ENCODE results near the gene EDAR.

EDAR gene

GRCh38 chr2:108972663-108973062 is 16.4 kb downstream of the EDAR start:
- no peaks in the 10 kb centered on the region for H3K27me3 ChIP-seq (ENCODE audit: control insufficient read depth, insufficient read depth, low read length)
- no peak overlapping the region for H3K27ac ChIP-seq (ENCODE audit: low read depth, low read length)
- no peak overlapping the region for H3K9ac ChIP-seq (ENCODE audit: low read length)
- no peaks in the 10 kb centered on the region for H3K36me3 ChIP-seq (ENCODE audit: control insufficient read depth, insufficient read depth, low read length)
- no peaks in the 10 kb centered on the region for H3K4me1 ChIP-seq (ENCODE audit: control insufficient read depth, insufficient read depth, low read length)
- no peak overlapping the region for H3K4me3 ChIP-seq (ENCODE audit: low read length)

- no peaks in the 10 kb centered on the region for H3K4me1 ChIP-seq (ENCODE audit: control insufficient read depth, insufficient read depth, low read length)
- H3K4me3 ChIP-seq (ENCODE audit: low read length) = no peak overlapping the region
- no peak overlapping the region for H3K27ac ChIP-seq (ENCODE audit: low read depth, low read length)
Measured at GRCh38 chr2:108971661-108972566, 17.1 kb downstream of the EDAR start.

GRCh38 chr2:108970369-108970768 is 18.7 kb downstream of the EDAR start:
- no peak overlapping the region for H3K27ac ChIP-seq (ENCODE audit: low read depth, low read length)
- H3K27me3 ChIP-seq (ENCODE audit: control insufficient read depth, insufficient read depth, low read length) = no peaks in the 10 kb centered on the region
- H3K9ac ChIP-seq (ENCODE audit: low read length) = no peak overlapping the region

More at GRCh38 chr2:108971661-108972566, 17.1 kb downstream of the EDAR start:
- Histone ChIP-seq H3K27me3 (ENCODE audit: control insufficient read depth, insufficient read depth, low read length) (no peaks in the 10 kb centered on the region), H3K36me3 (ENCODE audit: control insufficient read depth, insufficient read depth, low read length) (no peaks in the 10 kb centered on the region), H3K9ac (ENCODE audit: low read length) (no peak overlapping the region)

GRCh38 chr2:108969856-108970255 is 19.2 kb downstream of the EDAR start:
- H3K4me3 ChIP-seq (ENCODE audit: low read length) = no peak overlapping the region
- H3K4me1 ChIP-seq (ENCODE audit: control insufficient read depth, insufficient read depth, low read length) = no peaks in the 10 kb centered on the region

More at GRCh38 chr2:108970369-108970768, 18.7 kb downstream of the EDAR start:
- H3K4me1 ChIP-seq (ENCODE audit: control insufficient read depth, insufficient read depth, low read length) = no peaks in the 10 kb centered on the region
- no peak overlapping the region for H3K4me3 ChIP-seq (ENCODE audit: low read length)
- no peaks in the 10 kb centered on the region for H3K36me3 ChIP-seq (ENCODE audit: control insufficient read depth, insufficient read depth, low read length)

GRCh38 chr2:108968619-108969018 is 20.4 kb downstream of the EDAR start:
- Histone ChIP-seq H3K4me1 (ENCODE audit: control insufficient read depth, insufficient read depth, low read length) (no peaks in the 10 kb centered on the region), H3K27me3 (ENCODE audit: control insufficient read depth, insufficient read depth, low read length) (no peaks in the 10 kb centered on the region), H3K36me3 (ENCODE audit: control insufficient read depth, insufficient read depth, low read length) (no peaks in the 10 kb centered on the region), H3K27ac (ENCODE audit: low read depth, low read length) (no peak overlapping the region), H3K9ac (ENCODE audit: low read length) (no peak overlapping the region), H3K4me3 (ENCODE audit: low read length) (no peak overlapping the region)

More at GRCh38 chr2:108969856-108970255, 19.2 kb downstream of the EDAR start:
- H3K27me3 ChIP-seq (ENCODE audit: control insufficient read depth, insufficient read depth, low read length) = no peaks in the 10 kb centered on the region
- H3K9ac ChIP-seq (ENCODE audit: low read length) = no peak overlapping the region
- H3K36me3 ChIP-seq (ENCODE audit: control insufficient read depth, insufficient read depth, low read length) = no peaks in the 10 kb centered on the region
- no peak overlapping the region for H3K27ac ChIP-seq (ENCODE audit: low read depth, low read length)

- no peak overlapping the region for H3K9ac ChIP-seq (ENCODE audit: low read length)
- H3K4me1 ChIP-seq (ENCODE audit: control insufficient read depth, insufficient read depth, low read length) = no peaks in the 10 kb centered on the region
Measured at GRCh38 chr2:108967757-108968156, 21.3 kb downstream of the EDAR start.

GRCh38 chr2:108965540-108966289 is 23.3 kb downstream of the EDAR start:
- H3K27me3 ChIP-seq (ENCODE audit: control insufficient read depth, insufficient read depth, low read length) = no peaks in the 10 kb centered on the region
- no peak overlapping the region for H3K4me3 ChIP-seq (ENCODE audit: low read length)
- H3K27ac ChIP-seq (ENCODE audit: low read depth, low read length) = no peak overlapping the region
- H3K9ac ChIP-seq (ENCODE audit: low read length) = no peak overlapping the region
- no peaks in the 10 kb centered on the region for H3K36me3 ChIP-seq (ENCODE audit: control insufficient read depth, insufficient read depth, low read length)
- no peaks in the 10 kb centered on the region for H3K4me1 ChIP-seq (ENCODE audit: control insufficient read depth, insufficient read depth, low read length)

More at GRCh38 chr2:108967757-108968156, 21.3 kb downstream of the EDAR start:
- Histone ChIP-seq H3K36me3 (ENCODE audit: control insufficient read depth, insufficient read depth, low read length) (no peaks in the 10 kb centered on the region), H3K27ac (ENCODE audit: low read depth, low read length) (no peak overlapping the region), H3K27me3 (ENCODE audit: control insufficient read depth, insufficient read depth, low read length) (no peaks in the 10 kb centered on the region), H3K4me3 (ENCODE audit: low read length) (no peak overlapping the region)

GRCh38 chr2:108963057-108963456 is 26.0 kb downstream of the EDAR start:
- Histone ChIP-seq H3K27ac (ENCODE audit: low read depth, low read length) (no peak overlapping the region), H3K36me3 (ENCODE audit: control insufficient read depth, insufficient read depth, low read length) (no peaks in the 10 kb centered on the region), H3K27me3 (ENCODE audit: control insufficient read depth, insufficient read depth, low read length) (no peaks in the 10 kb centered on the region), H3K9ac (ENCODE audit: low read length) (no peak overlapping the region), H3K4me1 (ENCODE audit: control insufficient read depth, insufficient read depth, low read length) (no peaks in the 10 kb centered on the region), H3K4me3 (ENCODE audit: low read length) (no peak overlapping the region)

GRCh38 chr2:108961796-108962195 is 27.2 kb downstream of the EDAR start:
- no peak overlapping the region for H3K27ac ChIP-seq (ENCODE audit: low read depth, low read length)
- no peaks in the 10 kb centered on the region for H3K4me1 ChIP-seq (ENCODE audit: control insufficient read depth, insufficient read depth, low read length)
- no peaks in the 10 kb centered on the region for H3K36me3 ChIP-seq (ENCODE audit: control insufficient read depth, insufficient read depth, low read length)
- H3K4me3 ChIP-seq (ENCODE audit: low read length) = no peak overlapping the region
- no peak overlapping the region for H3K9ac ChIP-seq (ENCODE audit: low read length)
- no peaks in the 10 kb centered on the region for H3K27me3 ChIP-seq (ENCODE audit: control insufficient read depth, insufficient read depth, low read length)

GRCh38 chr2:108960006-108960405 is 29.0 kb downstream of the EDAR start:
- H3K27me3 ChIP-seq (ENCODE audit: control insufficient read depth, insufficient read depth, low read length) = no peaks in the 10 kb centered on the region
- no peak overlapping the region for H3K9ac ChIP-seq (ENCODE audit: low read length)
- H3K4me1 ChIP-seq (ENCODE audit: control insufficient read depth, insufficient read depth, low read length) = no peaks in the 10 kb centered on the region
- no peak overlapping the region for H3K4me3 ChIP-seq (ENCODE audit: low read length)
- H3K27ac ChIP-seq (ENCODE audit: low read depth, low read length) = no peak overlapping the region
- H3K36me3 ChIP-seq (ENCODE audit: control insufficient read depth, insufficient read depth, low read length) = no peaks in the 10 kb centered on the region

GRCh38 chr2:108959401-108959800 is 29.6 kb downstream of the EDAR start:
- Histone ChIP-seq H3K9ac (ENCODE audit: low read length) (no peak overlapping the region), H3K4me1 (ENCODE audit: control insufficient read depth, insufficient read depth, low read length) (no peaks in the 10 kb centered on the region), H3K4me3 (ENCODE audit: low read length) (no peak overlapping the region), H3K27ac (ENCODE audit: low read depth, low read length) (no peak overlapping the region), H3K27me3 (ENCODE audit: control insufficient read depth, insufficient read depth, low read length) (no peaks in the 10 kb centered on the region), H3K36me3 (ENCODE audit: control insufficient read depth, insufficient read depth, low read length) (no peaks in the 10 kb centered on the region)

GRCh38 chr2:108958632-108959341 is 30.2 kb downstream of the EDAR start:
- Histone ChIP-seq H3K4me3 (ENCODE audit: low read length) (no peak overlapping the region), H3K9ac (ENCODE audit: low read length) (no peak overlapping the region), H3K27ac (ENCODE audit: low read depth, low read length) (no peak overlapping the region), H3K36me3 (ENCODE audit: control insufficient read depth, insufficient read depth, low read length) (no peaks in the 10 kb centered on the region), H3K27me3 (ENCODE audit: control insufficient read depth, insufficient read depth, low read length) (no peaks in the 10 kb centered on the region), H3K4me1 (ENCODE audit: control insufficient read depth, insufficient read depth, low read length) (no peaks in the 10 kb centered on the region)

All from rectal smooth muscle tissue (tissue), 1 donor.